GM21786 (cell line): ENCODE measurements around the gene ATG16L1.
"Not testable (repeated sequence)": the region's sequence is repeated elsewhere in the genome, so short reads cannot be mapped to it uniquely, and the experiment has no call there.

Experiments
- ATAC-seq: cut with Tn5 transposase; IDR thresholded peaks from one replicate; pipeline ENCODE4 v1.9.1; 2021; ENCODE audit not compliant: unreplicated experiment

The ATG16L1 gene

GRCh38 chr2:233329489-233330135 is 78.1 kb downstream of the ATG16L1 start:
- ATAC-seq = no peak

- peak; percentile 95 for ATAC-seq
Measured at GRCh38 chr2:233331536-233331935, 80.1 kb downstream of the ATG16L1 start.

GRCh38 chr2:233332125-233332524 is 80.7 kb downstream of the ATG16L1 start:
- no peak for ATAC-seq

GRCh38 chr2:233334915-233335314 is 83.4 kb downstream of the ATG16L1 start:
- ATAC-seq = no peak

- ATAC-seq = not testable (repeated sequence)
Measured at GRCh38 chr2:233336091-233336490, 84.6 kb downstream of the ATG16L1 start.

DNA sequence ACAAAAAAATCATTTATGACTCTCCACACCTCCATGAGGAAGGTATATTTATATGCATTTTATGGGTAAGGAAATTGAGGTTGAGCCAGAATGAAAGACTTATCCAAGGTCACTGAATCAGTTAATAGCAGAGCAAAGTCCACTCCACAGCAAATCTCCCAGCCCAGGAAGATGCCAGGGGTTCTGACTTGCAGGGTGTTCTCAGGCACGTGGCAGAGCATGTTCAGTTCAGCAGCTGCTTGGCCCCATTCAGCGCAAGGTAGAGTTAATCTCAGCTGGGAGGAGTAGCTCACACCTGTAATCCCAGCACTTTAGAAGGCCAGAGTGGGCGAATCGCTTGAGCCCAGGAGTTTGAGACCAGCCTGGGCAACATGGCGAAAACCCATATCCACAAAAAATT is 85.1 kb downstream of the ATG16L1 start:
- ATAC-seq = no peak

DNA sequence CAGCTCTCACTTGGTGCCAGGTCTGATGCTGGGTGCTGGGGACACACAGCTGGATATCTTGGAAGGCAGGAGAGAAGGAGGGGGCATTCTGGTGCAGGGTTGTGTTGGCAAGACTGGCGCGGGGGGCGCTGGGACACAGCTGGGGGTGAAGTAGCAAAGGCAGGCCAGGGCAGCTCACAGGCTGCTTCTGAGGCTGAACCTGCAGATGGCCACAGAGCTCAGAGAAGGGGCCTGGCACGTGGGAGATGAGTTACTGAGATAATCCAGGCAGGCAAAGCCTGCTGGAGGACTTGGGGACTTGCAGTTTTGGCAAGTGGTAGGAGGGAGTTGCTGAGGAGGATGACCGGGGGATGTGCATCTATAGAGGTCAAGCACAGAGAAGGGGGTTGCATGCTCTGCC is 86.6 kb downstream of the ATG16L1 start:
- no peak for ATAC-seq

DNA sequence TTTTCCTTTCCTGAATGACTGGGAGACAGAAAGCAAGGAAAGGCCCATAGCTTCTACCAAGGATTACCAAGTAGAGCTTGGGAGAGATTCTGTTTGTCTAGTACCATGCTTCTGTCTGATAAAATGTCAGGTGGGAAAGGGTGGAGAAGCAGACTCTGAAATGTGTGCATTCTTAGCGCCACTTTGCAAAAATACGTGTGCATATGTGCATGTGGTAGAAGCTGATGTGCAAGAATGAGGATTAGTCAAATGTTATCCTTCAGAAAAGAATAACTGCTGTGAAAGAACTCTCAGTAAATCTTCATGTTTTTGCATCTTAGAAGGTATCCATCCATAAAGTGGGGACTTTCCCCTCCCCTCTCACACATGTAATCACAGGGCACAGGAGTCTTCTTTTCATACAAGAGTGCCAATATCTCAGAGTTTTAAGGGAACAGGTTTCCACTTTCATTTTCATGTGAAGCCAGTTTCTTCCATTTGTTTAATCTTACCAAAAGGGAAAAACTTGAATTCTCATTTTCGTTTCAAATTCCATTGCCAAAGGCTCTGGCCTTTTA is 87.4 kb downstream of the ATG16L1 start:
- ATAC-seq = no peak

DNA sequence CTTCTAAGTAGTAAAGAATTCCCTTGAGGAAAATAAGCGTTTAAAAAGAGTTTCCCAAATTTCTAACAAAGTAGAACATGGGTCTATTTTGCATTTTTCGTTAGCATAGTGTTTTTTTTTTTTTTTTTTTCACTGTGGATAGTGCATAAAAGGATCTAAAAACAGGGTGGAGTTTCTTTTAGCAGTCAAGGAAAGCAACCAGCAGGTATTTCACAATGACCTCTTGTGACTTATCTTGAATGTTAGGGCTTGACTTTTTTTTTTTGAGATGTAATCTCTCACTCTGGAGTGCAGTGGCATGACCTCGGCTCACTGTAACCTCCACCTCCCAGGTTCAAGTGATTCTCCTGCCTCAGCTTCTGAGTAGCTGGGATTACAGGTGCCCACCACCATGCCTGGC is 88.0 kb downstream of the ATG16L1 start:
- ATAC-seq = no peak

- no peak for ATAC-seq
Measured at GRCh38 chr2:233341296-233341695, 89.8 kb downstream of the ATG16L1 start.

GRCh38 chr2:233342301-233342700 is 90.8 kb downstream of the ATG16L1 start:
- ATAC-seq = no peak

DNA sequence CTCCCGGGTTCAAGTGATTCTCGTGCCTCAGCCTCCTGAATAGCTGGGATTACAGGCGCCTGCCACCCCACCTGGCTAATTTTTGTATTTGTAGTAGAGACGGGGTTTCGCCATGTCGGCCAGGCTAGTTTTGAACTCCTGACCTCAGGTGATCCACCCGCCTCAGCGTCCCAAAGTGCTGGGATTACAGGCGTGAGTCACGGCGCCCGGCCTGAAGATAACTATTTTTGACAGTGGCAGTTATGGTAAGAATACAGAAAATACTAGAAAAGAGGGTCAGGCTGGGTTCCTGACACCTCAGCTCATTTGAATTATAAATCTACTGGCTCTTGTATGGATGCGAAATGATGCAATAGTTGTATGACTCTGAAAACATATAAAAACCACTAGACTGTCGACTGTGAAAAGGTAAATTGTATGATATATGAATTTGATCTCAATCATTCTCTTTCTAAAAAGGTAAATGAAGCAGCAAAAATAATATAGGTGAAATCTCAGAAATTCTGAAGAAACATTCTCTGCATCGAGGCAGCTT is 91.8 kb downstream of the ATG16L1 start:
- no peak for ATAC-seq
